Keratinocyte (primary cell): ENCODE measurements around the gene ZBTB48. TPM values are rescaled to one million over a fixed set of nuclear protein-coding genes. Genes with fewer than 3 reads are reported as not detected.

Source experiments
- DNase-seq: peaks from one replicate; pipeline ENCODE4 v3.0.0-alpha.2; 2011; ENCODE audit warnings: low read depth, missing footprints, low spot score
- FAIRE-seq: peaks from 2 replicates; lab custom pipeline; 2011; peaks lifted over from hg19 to GRCh38; lab: Jason Lieb, UNC
- H2AFZ ChIP-seq: 2 replicates; pipeline ENCODE4 v1.6.0; 2012; ENCODE audit warnings: low read length, control low read depth, inconsistent platforms; ENCODE audit not compliant: control insufficient read depth
- H3K27ac ChIP-seq: 2 replicates; pipeline ENCODE4 v1.5.1; 2011; ENCODE audit warnings: low read length; ENCODE audit not compliant: control insufficient read depth, insufficient read depth
- H3K27me3 ChIP-seq: 3 replicates; pipeline ENCODE4 v1.6.0; 2011; ENCODE audit warnings: low read length; ENCODE audit not compliant: control insufficient read depth, insufficient read depth; ENCODE audit errors: extremely low read depth
- H3K36me3 ChIP-seq, 2 experiments: 2 replicates in 1 of 2; 3 replicates in 1 of 2; pipeline ENCODE4 v1.5.1; 2011; ENCODE audit warnings: low read length in 2 of 2, mild to moderate bottlenecking in 1 of 2; ENCODE audit not compliant: control insufficient read depth in 2 of 2, insufficient read depth in 2 of 2; ENCODE audit errors: extremely low read depth in 1 of 2
- H3K4me1 ChIP-seq: 3 replicates; pipeline ENCODE4 v1.5.1; 2011; ENCODE audit warnings: low read length; ENCODE audit not compliant: control insufficient read depth, insufficient read depth; ENCODE audit errors: extremely low read depth
- H3K4me2 ChIP-seq: 3 replicates; pipeline ENCODE4 v1.6.0; 2011; ENCODE audit warnings: low read depth, low read length; ENCODE audit not compliant: control insufficient read depth, insufficient read depth; ENCODE audit errors: extremely low read depth
- H3K4me3 ChIP-seq, 3 experiments: fragments of 200-600 bp in 1 of 3; sonication (generic) in 1 of 3; 2 replicates in 2 of 3; 3 replicates in 1 of 3; pipeline ENCODE4 v1.5.1; 2011 to 2016; ENCODE audit warnings: low read length in 3 of 3, mild to moderate bottlenecking in 3 of 3, control low read depth in 2 of 3, inconsistent platforms in 1 of 3, low read depth in 1 of 3, mixed read lengths in 1 of 3, mixed run types in 1 of 3, moderate library complexity in 1 of 3; ENCODE audit not compliant: control insufficient read depth in 2 of 3, insufficient read depth in 2 of 3; ENCODE audit errors: extremely low read depth in 1 of 3
- H3K79me2 ChIP-seq: 2 replicates; pipeline ENCODE4 v1.6.0; 2012; ENCODE audit warnings: low read length; ENCODE audit not compliant: control insufficient read depth, insufficient read depth
- H3K9ac ChIP-seq: 3 replicates; pipeline ENCODE4 v1.6.0; 2011; ENCODE audit warnings: low read length; ENCODE audit not compliant: control insufficient read depth, insufficient read depth; ENCODE audit errors: extremely low read depth
- H3K9me1 ChIP-seq: 3 replicates; pipeline ENCODE4 v1.6.0; 2011; ENCODE audit warnings: low read length; ENCODE audit not compliant: control insufficient read depth, insufficient read depth; ENCODE audit errors: extremely low read depth
- H3K9me3 ChIP-seq: 2 replicates; pipeline ENCODE4 v1.5.1; 2012; ENCODE audit warnings: low read depth, low read length; ENCODE audit not compliant: control insufficient read depth
- H4K20me1 ChIP-seq: 3 replicates; pipeline ENCODE4 v1.6.0; 2011; ENCODE audit warnings: low read length; ENCODE audit not compliant: control insufficient read depth, insufficient read depth; ENCODE audit errors: extremely low read depth
- CTCF ChIP-seq, 3 experiments: IDR thresholded peaks in 1 of 3; conservative IDR thresholded peaks in 1 of 3; optimal IDR thresholded peaks in 1 of 3; 2 replicates in 2 of 3; 3 replicates in 1 of 3; pipeline versions ENCODE3 to v1.5.1; 2011; ENCODE audit warnings: low read length in 3 of 3, mild to moderate bottlenecking in 3 of 3, moderate library complexity in 2 of 3, control low read depth in 1 of 3, inconsistent platforms in 1 of 3; ENCODE audit not compliant: insufficient read depth in 2 of 3; ENCODE audit errors: extremely low read depth in 1 of 3
- EZH2 ChIP-seq: IDR thresholded peaks from one replicate; pipeline ENCODE4 v1.6.1; 2012; ENCODE audit warnings: inconsistent platforms, mild to moderate bottlenecking, low read length, moderate library complexity
- dilution Hi-C: fragments of 300-500 bp; cut with MboI; formaldehyde crosslinking; loops from one replicate; pipeline ENCODE4 v1.7.0; 2020; ENCODE audit warnings: low sequenced_read_pairs; ENCODE audit not compliant: extremely low pct_ligation_motif_present
- polyA plus RNA-seq, 5 experiments: library from polyadenylated mRNA; depleted of rRNA in 3 of 5; stranded (reverse) in 3 of 5; stranded (forward) in 1 of 5; unstranded in 1 of 5; fragments of >200 nt; gene quantifications; 1 replicate in 1 of 5; 2 replicates in 3 of 5; 3 replicates in 1 of 5; pipeline versions ENCODE4 v1.2.1 to v1.2.3, GENCODE V29; 2011 to 2012; ENCODE audit warnings: missing spikeins in 2 of 5, low read depth in 1 of 5, low replicate concordance in 1 of 5

Gene ZBTB48
- polyA plus RNA-seq, 1 donor (not counting 4 experiments of a cell fraction or from before 2014, with no cell fraction given) = 10.9 TPM

DNA sequence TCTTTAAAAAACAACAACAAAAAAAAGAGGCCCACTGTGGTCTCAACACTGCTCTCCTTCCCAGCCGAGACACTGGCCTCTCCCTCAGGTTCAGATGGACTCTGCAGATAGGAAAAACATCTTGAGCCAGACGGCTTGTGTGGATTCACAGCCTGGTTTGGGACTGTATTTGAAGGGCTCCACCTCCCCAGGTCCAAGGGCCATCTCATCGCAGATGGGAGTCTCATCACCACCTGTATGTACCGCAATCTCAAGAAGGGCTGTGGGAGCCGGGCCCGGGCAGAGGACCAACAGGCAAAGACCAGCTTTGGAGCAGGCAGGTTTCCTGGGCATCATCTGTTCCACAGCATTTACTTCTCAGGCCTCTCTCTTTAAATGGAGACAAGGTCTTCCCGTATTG, 10.3 kb downstream of the ZBTB48 start:
- H3K4me3 ChIP-seq = no peak overlapping the region
- no peaks in the 10 kb centered on the region for H3K27me3 ChIP-seq
- H2AFZ ChIP-seq = no peak overlapping the region
- no peak overlapping the region for H3K27ac ChIP-seq
- DNase-seq (no peak), FAIRE-seq (no peak)
- TF ChIP-seq CTCF (optimal IDR thresholded peaks at IDR 0.05 in 1 of 3, IDR thresholded peaks at IDR 0.05 in 1 of 3, conservative IDR thresholded peaks at IDR 0.05 in 1 of 3; ENCODE audit: extremely low read depth in 1 of 3, insufficient read depth in 2 of 3, low read length in 3 of 3) (no peak), EZH2 (no peak)
- H3K4me1 ChIP-seq = peaks cover 33% of the 10 kb centered on the region
- H3K79me2 ChIP-seq = peaks cover 32% of the 10 kb centered on the region
- H4K20me1 ChIP-seq = peaks cover 49% of the 10 kb centered on the region
- dilution Hi-C loops = no loop called here
- H3K4me2 ChIP-seq = no peak overlapping the region
- H3K9me1 ChIP-seq = peaks cover 5% of the 10 kb centered on the region
- no peak overlapping the region for H3K9ac ChIP-seq
- H3K36me3 ChIP-seq = peaks cover 39 to 61% of the 10 kb centered on the region in 2 experiments
- H3K9me3 ChIP-seq = no peaks in the 10 kb centered on the region

DNA sequence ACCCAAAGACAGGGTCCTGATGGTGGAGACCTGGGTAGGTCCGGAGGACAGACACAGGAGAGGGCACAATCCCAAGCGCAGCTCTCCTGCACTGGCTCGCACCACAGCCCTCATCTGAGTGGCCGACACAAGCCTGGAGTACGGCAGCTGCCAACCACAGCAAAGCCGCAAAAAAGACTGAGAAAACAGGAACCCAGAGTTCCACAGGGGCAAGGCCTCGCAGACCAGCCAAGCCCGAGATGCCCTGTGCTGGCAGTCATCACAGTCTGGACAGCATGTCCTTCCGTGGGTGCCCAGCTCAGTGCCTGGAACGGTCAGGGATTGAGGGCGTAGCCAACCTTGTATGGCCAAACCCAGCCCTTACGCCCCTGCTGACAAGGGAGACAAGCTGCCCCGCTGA, 11.4 kb downstream of the ZBTB48 start:
- Histone ChIP-seq H3K27me3 (no peaks in the 10 kb centered on the region), H3K9ac (no peak overlapping the region), H3K4me2 (no peak overlapping the region), H4K20me1 (peaks cover 59% of the 10 kb centered on the region), H3K4me3 (no peak overlapping the region), H2AFZ (no peak overlapping the region), H3K9me1 (peaks cover 7% of the 10 kb centered on the region), H3K36me3 (peaks cover 50 to 72% of the 10 kb centered on the region in 2 experiments), H3K4me1 (peaks cover 33% of the 10 kb centered on the region), H3K27ac (no peak overlapping the region), H3K9me3 (no peaks in the 10 kb centered on the region), H3K79me2 (peaks cover 44% of the 10 kb centered on the region)
- dilution Hi-C loops = no loop called here
- FAIRE-seq = no peak
- TF ChIP-seq EZH2 (no peak), CTCF (optimal IDR thresholded peaks at IDR 0.05 in 1 of 3, IDR thresholded peaks at IDR 0.05 in 1 of 3, conservative IDR thresholded peaks at IDR 0.05 in 1 of 3; ENCODE audit: extremely low read depth in 1 of 3, insufficient read depth in 2 of 3, low read length in 3 of 3) (no peak)
- no peak for DNase-seq
